Panc1 (cell line): ENCODE measurements around the gene FTO. TPM values are rescaled to one million over a fixed set of nuclear protein-coding genes. Genes with fewer than 3 reads are reported as not detected.

Experiments used
- ATAC-seq: fragments of 200-7000 bp; cut with Tn5 transposase; 2 replicates; pipeline ENCODE4 v1.9.1; 2020; ENCODE audit warnings: mild to moderate bottlenecking, moderate library complexity
- BruUV-seq: library from RNA; stranded (reverse); fragments of 400-500 nt; replicated peaks from 2 replicates; lab custom pipeline; 2021; lab: Mats Ljungman, UMichigan
- CTCF ChIA-PET: fragments of 300-600 bp; sonication (Branson Sonifier 250); formaldehyde crosslinking; loops from one replicate; lab custom pipeline; 2022; ENCODE audit warnings: antibody characterized with exemption; lab: Charles Lee
- POLR2A ChIA-PET: fragments of 300-600 bp; sonication (Branson Sonifier 250); formaldehyde crosslinking; loops from one replicate; lab custom pipeline; 2022; ENCODE audit warnings: antibody characterized with exemption; lab: Charles Lee
- DNase-seq: peaks from one replicate; pipeline ENCODE4 v3.0.0-alpha.2; 2010; ENCODE audit warnings: low read depth, low spot score
- H3K27ac ChIP-seq: 2 replicates; pipeline ENCODE4 v1.5.1; 2011; ENCODE audit warnings: mild to moderate bottlenecking, low read length, inconsistent platforms
- H3K27me3 ChIP-seq: fragments of 200-500 bp; sonication (Bioruptor generic); 2 replicates; pipeline ENCODE4 v1.6.0; 2014; ENCODE audit warnings: low read length, inconsistent platforms; ENCODE audit not compliant: control insufficient read depth, insufficient read depth
- H3K36me3 ChIP-seq: fragments of 200-500 bp; sonication (Bioruptor generic); 2 replicates; pipeline ENCODE4 v1.5.1; 2014; ENCODE audit warnings: inconsistent platforms, mild to moderate bottlenecking, low read length, moderate library complexity; ENCODE audit not compliant: control insufficient read depth, insufficient read depth
- H3K4me1 ChIP-seq: 2 replicates; pipeline ENCODE4 v1.5.1; 2011; ENCODE audit warnings: inconsistent platforms, mild to moderate bottlenecking, low read length, moderate library complexity; ENCODE audit not compliant: control insufficient read depth, insufficient read depth
- H3K4me3 ChIP-seq, 2 experiments: 2 replicates each; pipeline ENCODE4 v1.5.1; 2011 to 2012; ENCODE audit warnings: low read depth in 2 of 2, low read length in 2 of 2, mild to moderate bottlenecking in 2 of 2, inconsistent platforms in 1 of 2, moderate library complexity in 1 of 2
- H3K9me3 ChIP-seq: fragments of 200-500 bp; sonication (Bioruptor generic); 2 replicates; pipeline ENCODE4 v1.5.1; 2014; ENCODE audit warnings: low read depth, mild to moderate bottlenecking, inconsistent platforms, low read length, moderate library complexity; ENCODE audit not compliant: control insufficient read depth, insufficient read depth
- POLR2AphosphoS5 ChIP-seq: IDR thresholded peaks from 2 replicates; pipeline ENCODE4 v1.6.1; 2012; ENCODE audit warnings: mild to moderate bottlenecking, low read depth, low read length, moderate library complexity
- SIN3A ChIP-seq: IDR thresholded peaks from 2 replicates; pipeline ENCODE4 v1.6.1; 2012; ENCODE audit warnings: low read depth, mild to moderate bottlenecking, low read length, moderate library complexity, borderline replicate concordance; ENCODE audit not compliant: insufficient read depth
- TCF7L2 ChIP-seq: IDR thresholded peaks from 2 replicates; pipeline ENCODE4 v1.6.1; 2011; ENCODE audit warnings: mild to moderate bottlenecking, low read depth, low read length, inconsistent platforms
- in situ Hi-C: cut with HindIII; loops from 2 replicates; pipeline ENCODE4 v1.10.0; 2016; ENCODE audit warnings: low sequenced_read_pairs, low pct_unique_long_range_greater_than_20kb
- intact Hi-C: fragments of 100-400 bp; cut with micrococcal nuclease; formaldehyde crosslinking; loops from one replicate; pipeline ENCODE4 v1.10.0; 2022; ENCODE audit not compliant: unreplicated experiment
- total RNA-seq: library from RNA; stranded (reverse); gene quantifications from one replicate; pipeline ENCODE4 v1.2.1, GENCODE V29; 2021; ENCODE audit not compliant: unreplicated experiment
- TF ChIP-seq, protein P1 (sequence below), 2 experiments: IDR thresholded peaks; 2 replicates each; pipeline ENCODE4 v1.6.1; 2011 to 2012; ENCODE audit warnings: low read depth in 2 of 2, control low read depth in 1 of 2, low read length in 1 of 2, mild to moderate bottlenecking in 1 of 2, moderate library complexity in 1 of 2; ENCODE audit not compliant: insufficient read depth in 1 of 2
- TF ChIP-seq, protein P2 (sequence below): fragments of 450-650 bp; IDR thresholded peaks from 2 replicates; pipeline ENCODE4 v1.5.1; 2017; ENCODE audit warnings: mild to moderate bottlenecking

FTO gene
- total RNA-seq, 1 experiment from 2014 or later, result 38.2 TPM

DNA sequence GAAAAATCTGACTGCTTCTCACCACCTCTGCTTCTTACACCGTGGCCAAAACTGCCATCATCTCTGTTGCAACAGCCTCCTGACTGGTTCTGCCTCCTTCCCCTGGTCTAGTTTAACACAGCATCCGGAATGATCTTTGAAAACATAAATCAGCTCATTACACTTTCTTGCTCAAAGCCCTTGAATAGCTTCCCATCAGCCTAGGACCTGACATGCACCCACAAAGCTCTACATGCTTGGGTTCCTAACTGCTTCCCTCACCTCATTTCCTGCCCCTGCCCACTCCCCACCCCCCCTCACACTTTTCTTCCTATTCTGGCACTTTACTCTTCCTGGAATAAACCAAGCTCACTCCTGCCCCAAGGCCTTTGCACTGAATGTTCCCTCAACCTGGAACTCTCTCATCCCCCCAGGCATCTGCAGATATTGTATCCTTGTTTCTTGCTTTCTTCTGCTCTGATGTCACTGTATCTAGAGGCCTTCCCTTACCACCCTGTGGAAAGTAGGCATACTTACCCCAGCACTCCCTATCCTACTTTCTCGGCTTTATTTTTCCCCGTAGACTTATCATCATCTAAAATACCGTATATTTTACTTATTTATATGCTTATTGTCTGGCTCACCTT is 112.4 kb downstream of the FTO start:
- peaks cover 11% of the 10 kb centered on the region for H3K4me1 ChIP-seq
- H3K27me3 ChIP-seq, result no peaks in the 10 kb centered on the region
- DNase-seq (no peak), ATAC-seq (no peak)
- ChIA-PET POLR2A (interaction anchor here (0.6 kb wide), 2 partner anchors 9 to 21 kb away, joined by 3 to 5 read pairs; no protein-coding TSS in a partner anchor), CTCF (no interaction called here)
- no peaks in the 10 kb centered on the region for H3K36me3 ChIP-seq
- H3K9me3 ChIP-seq, result no peaks in the 10 kb centered on the region
- H3K27ac ChIP-seq, result peak overlapping the region; percentile 81
- H3K4me3 ChIP-seq, result no peak overlapping the region
- TF ChIP-seq POLR2AphosphoS5 (no peak), SIN3A (no peak), TCF7L2 (no peak)
- TF ChIP-seq, protein P1, sequence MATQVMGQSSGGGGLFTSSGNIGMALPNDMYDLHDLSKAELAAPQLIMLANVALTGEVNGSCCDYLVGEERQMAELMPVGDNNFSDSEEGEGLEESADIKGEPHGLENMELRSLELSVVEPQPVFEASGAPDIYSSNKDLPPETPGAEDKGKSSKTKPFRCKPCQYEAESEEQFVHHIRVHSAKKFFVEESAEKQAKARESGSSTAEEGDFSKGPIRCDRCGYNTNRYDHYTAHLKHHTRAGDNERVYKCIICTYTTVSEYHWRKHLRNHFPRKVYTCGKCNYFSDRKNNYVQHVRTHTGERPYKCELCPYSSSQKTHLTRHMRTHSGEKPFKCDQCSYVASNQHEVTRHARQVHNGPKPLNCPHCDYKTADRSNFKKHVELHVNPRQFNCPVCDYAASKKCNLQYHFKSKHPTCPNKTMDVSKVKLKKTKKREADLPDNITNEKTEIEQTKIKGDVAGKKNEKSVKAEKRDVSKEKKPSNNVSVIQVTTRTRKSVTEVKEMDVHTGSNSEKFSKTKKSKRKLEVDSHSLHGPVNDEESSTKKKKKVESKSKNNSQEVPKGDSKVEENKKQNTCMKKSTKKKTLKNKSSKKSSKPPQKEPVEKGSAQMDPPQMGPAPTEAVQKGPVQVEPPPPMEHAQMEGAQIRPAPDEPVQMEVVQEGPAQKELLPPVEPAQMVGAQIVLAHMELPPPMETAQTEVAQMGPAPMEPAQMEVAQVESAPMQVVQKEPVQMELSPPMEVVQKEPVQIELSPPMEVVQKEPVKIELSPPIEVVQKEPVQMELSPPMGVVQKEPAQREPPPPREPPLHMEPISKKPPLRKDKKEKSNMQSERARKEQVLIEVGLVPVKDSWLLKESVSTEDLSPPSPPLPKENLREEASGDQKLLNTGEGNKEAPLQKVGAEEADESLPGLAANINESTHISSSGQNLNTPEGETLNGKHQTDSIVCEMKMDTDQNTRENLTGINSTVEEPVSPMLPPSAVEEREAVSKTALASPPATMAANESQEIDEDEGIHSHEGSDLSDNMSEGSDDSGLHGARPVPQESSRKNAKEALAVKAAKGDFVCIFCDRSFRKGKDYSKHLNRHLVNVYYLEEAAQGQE (IDR thresholded peaks at IDR 0.05; ENCODE audit: insufficient read depth in 1 of 2, low read depth in 2 of 2, low read length in 1 of 2), result no peak
- TF ChIP-seq, protein P2, sequence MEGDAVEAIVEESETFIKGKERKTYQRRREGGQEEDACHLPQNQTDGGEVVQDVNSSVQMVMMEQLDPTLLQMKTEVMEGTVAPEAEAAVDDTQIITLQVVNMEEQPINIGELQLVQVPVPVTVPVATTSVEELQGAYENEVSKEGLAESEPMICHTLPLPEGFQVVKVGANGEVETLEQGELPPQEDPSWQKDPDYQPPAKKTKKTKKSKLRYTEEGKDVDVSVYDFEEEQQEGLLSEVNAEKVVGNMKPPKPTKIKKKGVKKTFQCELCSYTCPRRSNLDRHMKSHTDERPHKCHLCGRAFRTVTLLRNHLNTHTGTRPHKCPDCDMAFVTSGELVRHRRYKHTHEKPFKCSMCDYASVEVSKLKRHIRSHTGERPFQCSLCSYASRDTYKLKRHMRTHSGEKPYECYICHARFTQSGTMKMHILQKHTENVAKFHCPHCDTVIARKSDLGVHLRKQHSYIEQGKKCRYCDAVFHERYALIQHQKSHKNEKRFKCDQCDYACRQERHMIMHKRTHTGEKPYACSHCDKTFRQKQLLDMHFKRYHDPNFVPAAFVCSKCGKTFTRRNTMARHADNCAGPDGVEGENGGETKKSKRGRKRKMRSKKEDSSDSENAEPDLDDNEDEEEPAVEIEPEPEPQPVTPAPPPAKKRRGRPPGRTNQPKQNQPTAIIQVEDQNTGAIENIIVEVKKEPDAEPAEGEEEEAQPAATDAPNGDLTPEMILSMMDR, result no peak
- intact Hi-C loops (no loop called here), in situ Hi-C loops (no loop called here)
- BruUV-seq, result no TSS peak

DNA sequence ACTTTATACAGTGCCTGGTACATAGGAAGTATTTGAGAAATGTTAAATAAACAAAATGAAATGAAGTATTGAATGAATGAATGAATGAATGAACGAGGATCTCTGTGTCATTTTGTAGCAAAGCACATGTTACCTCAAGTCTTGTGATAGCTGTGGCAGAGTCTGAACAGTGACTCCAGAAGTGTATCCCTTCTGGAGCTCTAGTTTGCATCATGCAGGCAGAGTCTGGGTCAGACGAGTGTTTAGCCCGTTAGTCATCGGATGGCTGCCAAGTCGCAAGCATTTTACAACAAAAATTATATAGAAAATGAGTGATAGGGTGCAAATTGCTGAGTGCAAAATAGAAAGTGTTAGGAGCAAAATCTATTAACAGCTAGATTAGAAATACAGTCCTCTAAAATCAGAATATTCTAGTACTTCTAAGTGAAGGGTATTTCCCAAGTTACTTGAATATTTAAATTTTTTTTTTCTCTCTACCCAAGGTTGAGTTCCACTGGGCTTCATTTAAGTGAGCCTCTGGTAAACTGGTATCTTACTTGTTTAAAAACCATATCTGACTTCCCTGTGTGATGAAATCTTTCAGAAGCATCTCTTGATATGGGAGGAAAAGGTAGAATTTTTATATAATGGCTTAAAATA is 113.3 kb downstream of the FTO start:
- Histone ChIP-seq H3K27me3 (no peaks in the 10 kb centered on the region), H3K4me3 (no peak overlapping the region), H3K9me3 (no peaks in the 10 kb centered on the region), H3K36me3 (no peaks in the 10 kb centered on the region), H3K4me1 (peaks cover 16% of the 10 kb centered on the region), H3K27ac (peak overlapping the region; percentile 81)
- BruUV-seq, result no TSS peak
- TF ChIP-seq SIN3A, result no peak
- TF ChIP-seq, protein P1 (IDR thresholded peaks at IDR 0.05; ENCODE audit: insufficient read depth in 1 of 2, low read depth in 2 of 2, low read length in 1 of 2), result no peak
- TF ChIP-seq, protein P2, result no peak
- peak; percentile 85 for ATAC-seq
- DNase-seq, result peak; percentile 73
- POLR2A ChIA-PET, result interaction anchor here (0.6 kb wide), 2 partner anchors 8 to 18 kb away, joined by 3 read pairs; no protein-coding TSS in a partner anchor
- in situ Hi-C loops (no loop called here), intact Hi-C loops (no loop called here)
- CTCF ChIA-PET, result no interaction called here
